Kidney capillary endothelial cell (primary cell): Measurements from ENCODE around the gene PEMT.
A peak's percentile ranks its signal among the peaks of the same experiment; 100 is the strongest.
"Not testable (repeated sequence)": the region's sequence is repeated elsewhere in the genome, so short reads cannot be mapped to it uniquely, and the experiment has no call there.

Experiments
- DNase-seq: peaks from one replicate; pipeline ENCODE4 v3.0.0-alpha.2; 2018; ENCODE audit warnings: low spot score

Gene PEMT, protein sequence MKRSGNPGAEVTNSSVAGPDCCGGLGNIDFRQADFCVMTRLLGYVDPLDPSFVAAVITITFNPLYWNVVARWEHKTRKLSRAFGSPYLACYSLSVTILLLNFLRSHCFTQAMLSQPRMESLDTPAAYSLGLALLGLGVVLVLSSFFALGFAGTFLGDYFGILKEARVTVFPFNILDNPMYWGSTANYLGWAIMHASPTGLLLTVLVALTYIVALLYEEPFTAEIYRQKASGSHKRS

GRCh38 chr17:17591355-17592298 is at the start of gene PEMT:
Gene PEMT (minus strand): TSS chr17:17591708. CDS start chr17:17591626, 82 bp downstream.
- DNase-seq: peak; percentile 97

DNA sequence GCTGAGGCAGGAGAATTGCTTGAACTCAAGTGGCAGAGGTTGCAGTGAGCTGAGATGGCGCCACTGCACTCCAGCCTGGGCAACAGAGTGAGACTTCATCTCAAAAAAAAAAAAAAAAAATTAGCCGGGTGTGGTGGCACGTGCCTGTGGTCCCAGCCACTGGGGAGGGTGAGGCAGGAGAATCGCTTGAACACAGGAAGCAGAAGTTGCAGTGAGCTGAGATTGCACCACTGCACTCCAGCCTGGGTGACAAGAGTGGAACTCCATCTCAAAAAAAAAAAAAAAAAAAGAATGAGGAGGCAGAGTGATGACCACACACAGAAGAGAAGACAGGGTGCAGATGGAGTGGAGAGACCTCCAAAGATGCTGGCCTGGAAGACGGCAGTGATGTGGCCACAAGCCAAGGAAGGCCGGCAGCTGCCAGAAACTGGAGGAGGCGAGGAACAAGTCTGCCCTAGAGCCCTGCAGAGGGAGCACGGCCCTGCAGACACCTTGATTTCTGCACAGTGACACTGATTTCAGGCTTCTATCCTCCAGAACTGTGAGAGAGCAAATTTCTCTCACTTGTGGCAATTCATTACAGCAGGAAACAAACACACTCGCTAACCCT is 48.3 kb upstream of the PEMT start:
- DNase-seq: not testable (repeated sequence)

- no peak for DNase-seq
Observed at GRCh38 chr17:17638467-17638866, 47.0 kb upstream of the PEMT start.

GRCh38 chr17:17636272-17636885 is 44.9 kb upstream of the PEMT start:
- no peak for DNase-seq

GRCh38 chr17:17635537-17636271 is 44.2 kb upstream of the PEMT start:
- DNase-seq: not testable (repeated sequence)

DNA sequence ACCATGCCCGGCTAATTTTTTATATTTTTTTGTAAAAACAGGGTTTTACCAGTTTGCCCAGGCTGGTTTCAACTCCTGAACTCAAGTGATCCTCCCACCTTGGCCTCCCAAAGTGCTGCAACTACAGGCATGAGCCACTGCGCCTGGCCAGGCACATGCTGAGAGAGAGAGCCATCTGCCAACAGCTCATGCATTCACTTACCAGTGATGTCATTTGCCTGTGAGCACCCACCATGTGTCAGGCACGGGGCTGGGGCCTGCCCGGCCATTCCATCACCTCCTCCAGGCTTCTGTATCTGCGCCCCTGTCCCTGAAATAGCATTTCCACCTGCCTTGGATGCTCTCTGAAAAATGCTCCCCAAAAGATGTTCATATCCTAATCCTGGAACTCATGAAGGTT is 43.6 kb upstream of the PEMT start:
- no peak for DNase-seq

GRCh38 chr17:17633310-17633709 is 41.8 kb upstream of the PEMT start:
- DNase-seq: no peak

DNA sequence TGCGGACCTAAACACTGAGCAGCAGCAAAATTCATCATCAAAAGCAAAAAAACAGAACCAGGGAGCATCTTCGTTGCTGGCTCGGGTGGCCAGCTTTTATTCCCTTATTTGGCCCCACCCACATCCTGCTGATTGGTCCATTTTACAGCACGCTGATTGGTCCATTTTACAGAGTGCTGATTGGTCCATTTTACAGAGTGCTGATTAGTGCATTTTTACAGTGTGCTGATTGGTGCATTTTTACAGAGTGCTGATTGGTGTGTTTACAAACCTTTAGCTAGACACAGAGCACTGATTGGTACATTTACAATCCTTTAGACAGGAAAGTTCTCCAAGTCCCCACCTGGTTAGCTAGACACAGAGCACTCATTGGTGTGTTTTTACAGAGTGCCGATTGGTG is 41.2 kb upstream of the PEMT start:
- DNase-seq: not testable (repeated sequence)

DNA sequence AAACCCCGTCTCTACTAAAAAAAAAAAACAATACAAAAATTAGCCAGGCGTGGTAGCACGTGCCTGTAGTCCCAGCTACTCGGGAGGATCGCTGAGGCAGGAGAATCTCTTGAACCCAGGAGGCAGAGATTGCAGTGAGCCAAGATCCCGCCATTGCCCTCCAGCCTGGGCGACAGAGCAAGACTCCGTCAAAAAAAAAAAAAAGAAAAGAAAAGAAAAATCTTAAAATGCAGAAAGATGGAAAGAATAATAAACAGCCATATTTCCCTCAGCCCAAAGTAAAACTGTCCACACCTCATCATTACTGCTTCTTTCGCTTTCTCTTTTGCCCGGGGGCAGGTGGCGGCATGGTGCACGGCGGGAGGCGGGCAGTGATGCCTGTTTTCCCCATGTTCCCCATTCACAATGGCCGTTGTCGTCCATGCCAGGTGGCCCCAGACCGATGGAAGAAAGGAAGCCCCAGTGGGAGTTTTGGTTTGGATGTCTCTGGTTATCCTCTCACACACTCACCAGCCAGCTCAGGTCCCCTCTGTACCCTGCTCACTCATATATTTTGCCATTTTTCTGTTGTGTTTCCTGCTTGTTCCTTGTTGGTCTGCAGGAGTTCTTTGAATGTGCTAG is 37.0 kb upstream of the PEMT start:
- DNase-seq: no peak

GRCh38 chr17:17626840-17627239 is 35.3 kb upstream of the PEMT start:
- no peak for DNase-seq

DNA sequence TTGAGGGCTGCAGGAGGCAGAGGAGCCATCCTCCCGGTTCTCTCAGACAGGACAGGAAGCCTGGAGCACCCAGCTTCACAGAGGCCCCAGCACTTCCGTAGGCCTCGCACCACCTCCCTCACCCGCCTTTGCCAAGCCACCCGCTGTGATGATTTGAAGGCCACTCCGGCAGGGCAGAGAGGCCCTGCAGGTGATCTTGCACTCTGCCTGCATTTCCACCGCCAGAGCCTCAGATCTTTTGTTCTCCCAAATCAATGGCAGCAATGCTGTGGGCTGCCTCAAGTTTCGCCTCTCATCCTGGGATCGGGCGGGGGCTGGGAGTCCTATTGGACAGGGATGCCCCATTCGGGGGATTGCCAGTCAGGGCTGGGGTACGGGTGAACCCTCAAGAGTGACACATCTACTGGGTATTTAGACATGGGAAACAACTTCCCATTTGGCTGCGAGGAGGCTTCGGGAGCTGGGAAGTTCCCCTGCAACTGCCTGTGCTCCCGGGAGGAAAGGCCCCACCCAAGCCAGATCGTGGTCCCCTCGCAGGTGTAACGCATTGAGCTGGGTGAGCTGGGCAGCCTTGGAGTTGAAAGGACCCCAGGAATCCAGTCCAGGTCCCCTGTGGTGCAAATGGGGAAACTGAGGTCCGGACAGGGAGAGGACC is 34.8 kb upstream of the PEMT start:
- DNase-seq: no peak

GRCh38 chr17:17624741-17625140 is 33.2 kb upstream of the PEMT start:
- DNase-seq: no peak

DNA sequence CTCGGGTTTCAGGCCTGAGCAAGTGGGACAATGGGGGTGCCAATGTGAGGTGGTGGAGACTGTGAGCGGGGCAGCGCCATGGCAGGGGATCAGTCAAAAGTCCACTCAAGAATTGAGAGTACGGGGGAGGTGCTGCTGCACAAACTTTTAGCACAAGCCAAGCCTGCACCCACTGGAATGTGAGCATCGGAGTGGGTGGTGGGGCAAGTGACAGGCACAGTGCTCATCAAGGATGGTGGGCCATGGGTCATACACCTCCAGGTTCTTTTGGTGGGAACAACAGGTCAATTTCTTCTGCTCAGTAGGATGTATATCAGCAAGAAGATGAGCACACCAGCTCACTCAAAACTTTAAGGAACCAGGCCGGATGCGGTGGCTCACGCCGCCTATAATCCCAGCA is 32.4 kb upstream of the PEMT start:
- no peak for DNase-seq

DNA sequence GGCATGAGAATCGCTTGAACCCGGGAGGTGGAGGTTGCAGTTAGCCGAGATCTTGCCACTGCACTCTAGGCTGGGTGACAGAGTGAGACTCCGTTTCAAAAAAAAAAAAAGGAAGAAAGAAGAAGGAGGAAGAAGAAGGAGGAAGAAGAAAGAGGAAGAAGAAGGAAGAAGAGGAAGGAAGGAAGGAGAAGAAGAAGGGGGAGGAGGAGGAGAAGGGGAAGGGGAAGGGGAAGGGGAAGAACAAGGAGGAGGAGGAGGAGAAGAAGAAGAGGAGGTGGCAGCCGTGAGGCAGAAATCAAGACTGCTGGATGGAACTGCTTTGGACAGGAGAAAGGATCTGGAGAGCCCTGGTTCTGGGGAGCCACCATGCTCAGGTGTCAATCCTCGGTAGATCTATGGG is 29.7 kb upstream of the PEMT start:
- DNase-seq: no peak

DNA sequence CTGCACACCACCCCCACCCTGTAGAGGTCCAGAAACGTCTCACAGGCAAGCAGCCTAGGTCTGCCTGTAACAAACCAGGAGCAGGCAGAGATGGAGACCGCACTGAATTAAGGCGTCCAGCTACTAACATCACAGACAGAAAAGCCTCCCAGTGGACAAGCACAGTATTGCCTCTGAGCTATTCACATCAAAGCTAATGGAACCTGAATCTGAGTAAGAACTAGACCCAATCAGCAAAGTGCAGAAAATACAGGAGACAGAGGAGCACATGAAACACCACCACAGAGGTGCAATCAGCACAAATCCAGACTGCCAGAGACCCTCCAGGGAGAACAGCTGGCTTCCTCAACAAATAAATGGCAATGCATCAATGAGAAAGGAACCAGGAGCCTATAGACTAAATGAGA is 22.2 kb upstream of the PEMT start:
- DNase-seq: peak; percentile 73

GRCh38 chr17:17612085-17613022 is 20.8 kb upstream of the PEMT start:
- DNase-seq: no peak

DNA sequence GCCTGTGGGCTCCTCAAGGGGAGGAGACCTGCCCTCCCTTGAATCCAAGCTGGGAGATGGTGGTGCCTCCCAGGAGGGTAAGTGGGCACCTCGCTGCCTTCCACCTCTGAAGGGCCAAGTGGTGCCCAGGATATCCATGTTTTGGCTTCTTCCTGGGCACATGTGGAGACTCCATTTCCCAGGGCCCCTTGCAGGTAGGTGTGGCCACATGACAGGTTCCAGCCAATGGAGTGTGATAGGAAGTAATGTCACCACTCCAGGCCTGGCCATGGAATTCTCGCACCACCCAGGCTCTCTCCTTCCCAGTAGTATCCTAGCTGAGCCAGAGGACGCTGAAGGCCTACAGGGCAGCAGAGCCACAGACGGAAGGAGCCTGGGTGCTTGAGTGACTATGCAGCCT is 17.6 kb upstream of the PEMT start:
- DNase-seq: no peak

DNA sequence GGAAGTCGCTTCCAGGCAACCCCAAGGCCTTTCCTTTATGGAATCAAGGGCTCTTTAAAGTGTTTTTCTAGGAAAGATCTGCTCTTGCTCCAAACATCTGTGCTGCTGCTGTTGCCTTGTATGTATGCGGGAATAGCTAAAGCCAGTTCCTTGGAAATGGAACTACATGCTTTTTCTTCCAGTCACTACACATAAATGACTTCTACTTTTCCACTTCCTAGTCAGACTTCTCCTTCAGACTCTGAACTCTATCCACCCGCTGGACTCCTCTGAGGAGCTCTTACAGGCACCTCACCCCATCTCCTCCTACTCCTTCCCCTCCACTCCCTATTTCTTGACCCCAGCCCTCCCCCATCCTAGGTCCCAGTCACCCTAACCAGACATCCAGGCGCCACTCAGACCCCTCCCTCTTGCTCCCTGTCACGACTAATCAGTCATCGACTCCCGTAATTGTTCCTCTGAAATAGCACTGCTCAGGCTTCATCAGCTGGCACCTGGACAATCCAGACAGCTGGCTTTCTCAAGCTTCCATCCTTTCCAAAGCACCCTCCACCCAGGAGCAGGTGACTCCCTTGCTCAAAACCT is 15.0 kb upstream of the PEMT start:
- DNase-seq: no peak

- DNase-seq: no peak
Observed at GRCh38 chr17:17605729-17606088, 14.2 kb upstream of the PEMT start.
